DOHH2 (cell line): ENCODE data around the gene GRK2.

Experiments used
- H3F3A ChIP-seq: fragments of 200-600 bp; sonication (generic), shearing (Covaris generic); 2 replicates; pipeline ENCODE4 v1.6.0; 2016; ENCODE audit warnings: antibody characterized with exemption, mild to moderate bottlenecking; ENCODE audit not compliant: control insufficient read depth, insufficient read depth
- H3K27ac ChIP-seq: fragments of 200-600 bp; sonication (generic); 2 replicates; pipeline ENCODE4 v1.5.1; 2014; ENCODE audit warnings: low read depth, mild to moderate bottlenecking, low read length, moderate library complexity
- H3K27me3 ChIP-seq: fragments of 200-600 bp; sonication (generic); 2 replicates; pipeline ENCODE4 v1.6.1; 2014; ENCODE audit warnings: mild to moderate bottlenecking, low read length, mixed read lengths; ENCODE audit not compliant: control insufficient read depth
- H3K36me3 ChIP-seq: fragments of 200-600 bp; sonication (generic); 2 replicates; pipeline ENCODE4 v1.6.1; 2014; ENCODE audit warnings: mild to moderate bottlenecking, low read length, moderate library complexity, mixed read lengths; ENCODE audit not compliant: control insufficient read depth
- H3K4me1 ChIP-seq: fragments of 200-600 bp; sonication (generic); 2 replicates; pipeline ENCODE4 v1.6.1; 2014; ENCODE audit warnings: mild to moderate bottlenecking, low read length, mixed read lengths; ENCODE audit not compliant: control insufficient read depth
- H3K4me2 ChIP-seq: fragments of 200-600 bp; sonication (generic); 2 replicates; pipeline ENCODE4 v1.6.0; 2014; ENCODE audit warnings: mild to moderate bottlenecking, low read length, moderate library complexity
- H3K4me3 ChIP-seq: fragments of 200-600 bp; sonication (generic); 2 replicates; pipeline ENCODE4 v1.5.1; 2014; ENCODE audit warnings: mild to moderate bottlenecking, low read length, mixed read lengths
- H3K79me2 ChIP-seq: fragments of 200-600 bp; sonication (generic); 2 replicates; pipeline ENCODE4 v1.6.1; 2014; ENCODE audit warnings: mild to moderate bottlenecking, low read length, mixed read lengths; ENCODE audit not compliant: control insufficient read depth
- H3K9me2 ChIP-seq: fragments of 200-600 bp; sonication (generic); replicated peaks from 2 replicates; pipeline ENCODE4 v1.6.1; 2014; ENCODE audit warnings: mild to moderate bottlenecking, low read length, mixed read lengths; ENCODE audit not compliant: control insufficient read depth
- H3K9me3 ChIP-seq: fragments of 200-600 bp; sonication (generic); 2 replicates; pipeline ENCODE4 v1.6.1; 2014; ENCODE audit warnings: antibody characterized with exemption, low read length, mixed read lengths; ENCODE audit not compliant: control insufficient read depth, insufficient read depth
- H4K20me1 ChIP-seq: fragments of 200-600 bp; sonication (generic); 2 replicates; pipeline ENCODE4 v1.6.0; 2014; ENCODE audit warnings: low read depth, mild to moderate bottlenecking, antibody characterized with exemption, low read length, moderate library complexity; ENCODE audit not compliant: control insufficient read depth, insufficient read depth
- EZH2phosphoT487 ChIP-seq: fragments of 200-600 bp; sonication (generic); IDR thresholded peaks from 2 replicates; pipeline ENCODE4 v1.6.1; 2017; ENCODE audit warnings: borderline replicate concordance, mild to moderate bottlenecking, antibody characterized with exemption, low read length, moderate library complexity, mixed read lengths
- TF ChIP-seq, protein P1 (sequence below): fragments of 200-600 bp; sonication (generic); IDR thresholded peaks from one replicate; pipeline ENCODE4 v1.5.1; 2014; ENCODE audit warnings: antibody characterized with exemption, mild to moderate bottlenecking, low read depth, low read length; ENCODE audit not compliant: poor library complexity, severe bottlenecking

Gene GRK2

GRCh38 chr11:67301313-67301921 lies 35.1 kb downstream of the GRK2 start:
- Histone ChIP-seq H3K9me2 (no peaks in the 10 kb centered on the region), H3F3A (no peaks in the 10 kb centered on the region), H3K79me2 (peaks cover 4% of the 10 kb centered on the region), H3K4me2 (no peak overlapping the region), H3K36me3 (peaks cover 52% of the 10 kb centered on the region), H3K4me3 (no peak overlapping the region), H3K27me3 (no peaks in the 10 kb centered on the region), H3K27ac (no peak overlapping the region), H3K9me3 (0 out of 2 replicates have a peak, but pooled peaks cover 2% of the 10 kb centered on the region), H3K4me1 (no peaks in the 10 kb centered on the region), H4K20me1 (no peaks in the 10 kb centered on the region)
- TF ChIP-seq EZH2phosphoT487: no peak
- TF ChIP-seq, protein P1, sequence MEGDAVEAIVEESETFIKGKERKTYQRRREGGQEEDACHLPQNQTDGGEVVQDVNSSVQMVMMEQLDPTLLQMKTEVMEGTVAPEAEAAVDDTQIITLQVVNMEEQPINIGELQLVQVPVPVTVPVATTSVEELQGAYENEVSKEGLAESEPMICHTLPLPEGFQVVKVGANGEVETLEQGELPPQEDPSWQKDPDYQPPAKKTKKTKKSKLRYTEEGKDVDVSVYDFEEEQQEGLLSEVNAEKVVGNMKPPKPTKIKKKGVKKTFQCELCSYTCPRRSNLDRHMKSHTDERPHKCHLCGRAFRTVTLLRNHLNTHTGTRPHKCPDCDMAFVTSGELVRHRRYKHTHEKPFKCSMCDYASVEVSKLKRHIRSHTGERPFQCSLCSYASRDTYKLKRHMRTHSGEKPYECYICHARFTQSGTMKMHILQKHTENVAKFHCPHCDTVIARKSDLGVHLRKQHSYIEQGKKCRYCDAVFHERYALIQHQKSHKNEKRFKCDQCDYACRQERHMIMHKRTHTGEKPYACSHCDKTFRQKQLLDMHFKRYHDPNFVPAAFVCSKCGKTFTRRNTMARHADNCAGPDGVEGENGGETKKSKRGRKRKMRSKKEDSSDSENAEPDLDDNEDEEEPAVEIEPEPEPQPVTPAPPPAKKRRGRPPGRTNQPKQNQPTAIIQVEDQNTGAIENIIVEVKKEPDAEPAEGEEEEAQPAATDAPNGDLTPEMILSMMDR: no peak

- Histone ChIP-seq H3K4me2 (no peak overlapping the region), H3K36me3 (peaks cover 49% of the 10 kb centered on the region)
Measured at GRCh38 chr11:67301951-67302516, 35.8 kb downstream of the GRK2 start.

DNA sequence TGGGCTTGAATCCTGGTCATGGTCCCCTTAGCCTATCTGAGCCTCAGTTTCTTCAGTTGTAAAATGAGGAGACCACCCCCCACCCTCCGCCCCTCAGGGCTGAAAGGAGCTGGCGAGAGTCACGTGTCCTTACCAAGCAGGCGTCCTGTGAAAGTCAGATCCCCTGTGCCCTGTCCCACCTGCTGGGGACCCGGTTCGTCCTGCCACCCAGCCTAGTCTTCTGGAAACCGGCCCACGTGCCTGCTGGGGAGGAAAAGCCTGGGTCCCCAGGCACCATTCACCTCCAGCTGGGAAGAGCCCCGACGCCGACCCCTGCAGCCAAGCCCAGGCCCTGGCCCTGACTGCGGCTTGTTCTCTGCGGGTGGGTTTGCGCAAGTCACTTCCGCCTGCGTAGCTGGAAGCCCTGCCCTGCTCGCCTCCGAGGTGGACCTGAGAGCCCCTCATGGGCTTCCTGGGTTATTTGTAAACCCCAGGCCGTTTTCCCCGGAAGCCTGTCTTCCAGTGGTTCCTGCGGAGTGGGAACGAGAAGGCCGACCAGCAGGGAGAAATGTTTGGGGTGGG lies 36.4 kb downstream of the GRK2 start:
- Histone ChIP-seq H3K4me2 (no peak overlapping the region), H3K4me3 (no peak overlapping the region), H3K27ac (no peak overlapping the region), H3F3A (no peaks in the 10 kb centered on the region), H3K4me1 (no peaks in the 10 kb centered on the region), H4K20me1 (no peaks in the 10 kb centered on the region), H3K36me3 (peaks cover 55% of the 10 kb centered on the region), H3K9me3 (no peaks in the 10 kb centered on the region), H3K9me2 (no peaks in the 10 kb centered on the region), H3K79me2 (no peaks in the 10 kb centered on the region), H3K27me3 (no peaks in the 10 kb centered on the region)
- TF ChIP-seq, protein P1: no peak
- TF ChIP-seq EZH2phosphoT487: no peak

More at GRCh38 chr11:67301951-67302516, 35.8 kb downstream of the GRK2 start:
- Histone ChIP-seq H3K4me1 (no peaks in the 10 kb centered on the region), H3K27ac (no peak overlapping the region), H3F3A (no peaks in the 10 kb centered on the region), H3K79me2 (no peaks in the 10 kb centered on the region), H3K4me3 (no peak overlapping the region), H4K20me1 (no peaks in the 10 kb centered on the region), H3K27me3 (no peaks in the 10 kb centered on the region), H3K9me2 (no peaks in the 10 kb centered on the region), H3K9me3 (no peaks in the 10 kb centered on the region)
- TF ChIP-seq, protein P1: no peak
- no peak for TF ChIP-seq EZH2phosphoT487
